ENCODE measurements around the gene WASF2.
"Not testable (repeated sequence)": the region's sequence is repeated elsewhere in the genome, so short reads cannot be mapped to it uniquely, and the experiment has no call there.

WASF2 gene

GRCh38 chr1:27521336-27521831, 31.4 kb upstream of the WASF2 start:
- no peak for DNase-seq

- DNase-seq, result no peak
These were observed 30.7 kb upstream of the WASF2 start for GRCh38 chr1:27520651-27521050.

- DNase-seq, result peak; percentile 45
These were observed 29.6 kb upstream of the WASF2 start for GRCh38 chr1:27519331-27520258.

GRCh38 chr1:27518808-27519207, 28.8 kb upstream of the WASF2 start:
- DNase-seq, result no peak

- no peak for DNase-seq
These were observed 28.1 kb upstream of the WASF2 start for GRCh38 chr1:27517907-27518718.

- DNase-seq, result no peak
These were observed 27.3 kb upstream of the WASF2 start for GRCh38 chr1:27517301-27517700.

GRCh38 chr1:27515626-27516025, 25.7 kb upstream of the WASF2 start:
- DNase-seq, result no peak

GRCh38 chr1:27513958-27514357, 24.0 kb upstream of the WASF2 start:
- DNase-seq, result no peak

- DNase-seq, result no peak
These were observed 23.6 kb upstream of the WASF2 start for GRCh38 chr1:27513528-27513927.

GRCh38 chr1:27509127-27510080, 19.4 kb upstream of the WASF2 start:
- no peak for DNase-seq

GRCh38 chr1:27507960-27508665, 18.1 kb upstream of the WASF2 start:
- DNase-seq, result no peak

GRCh38 chr1:27506703-27507102, 16.7 kb upstream of the WASF2 start:
- no peak for DNase-seq

- DNase-seq, result no peak
These were observed 15.4 kb upstream of the WASF2 start for GRCh38 chr1:27505420-27505680.

GRCh38 chr1:27504588-27505419, 14.8 kb upstream of the WASF2 start:
- no peak for DNase-seq

- no peak for DNase-seq
These were observed 14.0 kb upstream of the WASF2 start for GRCh38 chr1:27503844-27504587.

- DNase-seq, result no peak
These were observed 13.1 kb upstream of the WASF2 start for GRCh38 chr1:27503033-27503432.

- DNase-seq, result not testable (repeated sequence)
These were observed 11.2 kb upstream of the WASF2 start for GRCh38 chr1:27501159-27501558.

- DNase-seq, result no peak
These were observed 9.2 kb upstream of the WASF2 start for GRCh38 chr1:27499142-27499541.

GRCh38 chr1:27496604-27497155, 6.7 kb upstream of the WASF2 start:
- no peak for DNase-seq

- no peak for DNase-seq
These were observed 2.8 kb upstream of the WASF2 start for GRCh38 chr1:27492796-27493195.
